ENCODE measurements around the gene MPZL1. TPM values are rescaled to one million over a fixed set of nuclear protein-coding genes. Genes with fewer than 3 reads are reported as not detected.

MPZL1 gene
- total and polyA plus RNA-seq, 7 experiments from 2014 or later: 4.8 to 25.3 (median 12.2) TPM

GRCh38 chr1:167690053-167690452, 31.7 kb upstream of the MPZL1 start:
- ATAC-seq (no peak), DNase-seq (no peak)
- peaks cover 10 to 30% (median 15%) of the 10 kb centered on the region in 7 donors for H3K4me1 Mint-ChIP-seq
- no peak overlapping the region for H3K4me3 ChIP-seq (ENCODE audit: low read length)
- no peaks in the 10 kb centered on the region for H3K4me1 ChIP-seq (ENCODE audit: control insufficient read depth in 2 of 2, insufficient read depth in 2 of 2, low read length in 2 of 2)
- peak overlapping the region in 3 of 9 donors; percentile 8 to 81 (median 51) for H3K27ac Mint-ChIP-seq
- no peak overlapping the region for H3K4me3 Mint-ChIP-seq
- CTCF ChIA-PET: interaction anchor here (0.7 to 1.5 kb wide), 4 partner anchors 8 to 89 kb away, joined by 3 to 12 read pairs (median 6); no protein-coding TSS in a partner anchor
- POLR2A ChIA-PET: interaction anchor here (1.1 kb wide), 1 partner anchor 89 kb away, joined by 4 read pairs; no protein-coding TSS in a partner anchor
- no peaks in the 10 kb centered on the region for H3K9me3 ChIP-seq (ENCODE audit: control insufficient read depth in 2 of 3, low read length in 3 of 3)
- H3K27ac ChIP-seq (ENCODE audit: low read depth, low read length): no peak overlapping the region
- H3K36me3 Mint-ChIP-seq: peaks cover 12 to 66% (median 44%) of the 10 kb centered on the region in 5 donors
- H3K27me3 ChIP-seq (ENCODE audit: control insufficient read depth in 2 of 2, insufficient read depth in 2 of 2, low read length in 2 of 2): no peaks in the 10 kb centered on the region
- H3K9me3 Mint-ChIP-seq: peaks cover 0 to 4% (median 0%) of the 10 kb centered on the region in 11 donors
- peaks cover 48 to 96% (median 58%) of the 10 kb centered on the region in 3 experiments for H3K36me3 ChIP-seq (ENCODE audit: control insufficient read depth in 2 of 3, insufficient read depth in 3 of 3, low read length in 3 of 3)
- no peaks in the 10 kb centered on the region for H3K27me3 Mint-ChIP-seq
- intact Hi-C loops (cut with micrococcal nuclease): no loop called here

GRCh38 chr1:167693425-167694045, 28.2 kb upstream of the MPZL1 start:
- H3K27ac Mint-ChIP-seq: peak overlapping the region in 6 of 9 donors; percentile 19 to 76 (median 56)
- POLR2A ChIA-PET: interaction anchor here (0.9 kb wide), 2 partner anchors 62 to 99 kb away, joined by 3 read pairs; no protein-coding TSS in a partner anchor
- peaks cover 0 to 15% (median 9%) of the 10 kb centered on the region in 7 donors for H3K4me1 Mint-ChIP-seq
- H3K9me3 Mint-ChIP-seq: peaks cover 0 to 6% (median 0%) of the 10 kb centered on the region in 11 donors
- Histone ChIP-seq H3K36me3 (ENCODE audit: control insufficient read depth in 2 of 3, insufficient read depth in 3 of 3, low read length in 3 of 3) (peaks cover 63 to 97% (median 78%) of the 10 kb centered on the region in 3 experiments), H3K4me1 (ENCODE audit: control insufficient read depth in 2 of 2, insufficient read depth in 2 of 2, low read length in 2 of 2) (no peaks in the 10 kb centered on the region), H3K4me3 (ENCODE audit: low read length) (no peak overlapping the region), H3K27ac (ENCODE audit: low read depth, low read length) (no peak overlapping the region), H3K27me3 (ENCODE audit: control insufficient read depth in 2 of 2, insufficient read depth in 2 of 2, low read length in 2 of 2) (no peaks in the 10 kb centered on the region), H3K9me3 (ENCODE audit: control insufficient read depth in 2 of 3, low read length in 3 of 3) (no peaks in the 10 kb centered on the region)
- H3K4me3 Mint-ChIP-seq: no peak overlapping the region
- no peak for DNase-seq
- CTCF ChIA-PET: no interaction called here
- ATAC-seq: no peak
- H3K36me3 Mint-ChIP-seq: peaks cover 13 to 71% (median 52%) of the 10 kb centered on the region in 5 donors
- intact Hi-C loops (cut with micrococcal nuclease): no loop called here
- no peaks in the 10 kb centered on the region for H3K27me3 Mint-ChIP-seq

GRCh38 chr1:167694691-167695090, 27.1 kb upstream of the MPZL1 start:
- H3K4me1 ChIP-seq (ENCODE audit: control insufficient read depth in 2 of 2, insufficient read depth in 2 of 2, low read length in 2 of 2): no peaks in the 10 kb centered on the region
- peak overlapping the region; percentile 3 to 79 (median 59) for H3K27ac Mint-ChIP-seq
- H3K4me3 Mint-ChIP-seq: no peak overlapping the region
- peaks cover 64 to 99% (median 79%) of the 10 kb centered on the region in 3 experiments for H3K36me3 ChIP-seq (ENCODE audit: control insufficient read depth in 2 of 3, insufficient read depth in 3 of 3, low read length in 3 of 3)
- H3K9me3 Mint-ChIP-seq: peaks cover 0 to 6% (median 0%) of the 10 kb centered on the region in 11 donors
- no peak for DNase-seq
- peaks cover 4 to 15% (median 9%) of the 10 kb centered on the region in 7 donors for H3K4me1 Mint-ChIP-seq
- H3K27me3 ChIP-seq (ENCODE audit: control insufficient read depth in 2 of 2, insufficient read depth in 2 of 2, low read length in 2 of 2): no peaks in the 10 kb centered on the region
- H3K27me3 Mint-ChIP-seq: no peaks in the 10 kb centered on the region
- no peak overlapping the region for H3K27ac ChIP-seq (ENCODE audit: low read depth, low read length)
- intact Hi-C loops (cut with micrococcal nuclease): no loop called here
- ChIA-PET POLR2A (interaction anchor here (0.5 kb wide), 1 partner anchor 20 kb away, joined by 4 read pairs; no protein-coding TSS in a partner anchor), CTCF (interaction anchor here (0.8 to 2.1 kb wide), 3 partner anchors 20 to 111 kb away, joined by 3 to 8 read pairs (median 3); no protein-coding TSS in a partner anchor)
- H3K4me3 ChIP-seq (ENCODE audit: low read length): no peak overlapping the region
- no peaks in the 10 kb centered on the region for H3K9me3 ChIP-seq (ENCODE audit: control insufficient read depth in 2 of 3, low read length in 3 of 3)
- peaks cover 11 to 72% (median 57%) of the 10 kb centered on the region in 5 donors for H3K36me3 Mint-ChIP-seq
- ATAC-seq: no peak

GRCh38 chr1:167695147-167695546, 26.6 kb upstream of the MPZL1 start:
- DNase-seq (no peak), ATAC-seq (no peak)
- peak overlapping the region in 6 of 9 donors; percentile 3 to 79 (median 60) for H3K27ac Mint-ChIP-seq
- H3K4me1 Mint-ChIP-seq: peaks cover 4 to 20% (median 9%) of the 10 kb centered on the region in 7 donors
- no peaks in the 10 kb centered on the region for H3K9me3 ChIP-seq (ENCODE audit: control insufficient read depth in 2 of 3, low read length in 3 of 3)
- no peaks in the 10 kb centered on the region for H3K27me3 Mint-ChIP-seq
- H3K9me3 Mint-ChIP-seq: peaks cover 0 to 6% (median 0%) of the 10 kb centered on the region in 11 donors
- H3K4me1 ChIP-seq (ENCODE audit: control insufficient read depth in 2 of 2, insufficient read depth in 2 of 2, low read length in 2 of 2): no peaks in the 10 kb centered on the region
- H3K4me3 ChIP-seq (ENCODE audit: low read length): no peak overlapping the region
- no peak overlapping the region for H3K27ac ChIP-seq (ENCODE audit: low read depth, low read length)
- no peak overlapping the region for H3K4me3 Mint-ChIP-seq
- peaks cover 64 to 99% (median 74%) of the 10 kb centered on the region in 3 experiments for H3K36me3 ChIP-seq (ENCODE audit: control insufficient read depth in 2 of 3, insufficient read depth in 3 of 3, low read length in 3 of 3)
- ChIA-PET CTCF (interaction anchor here (1.1 to 2.1 kb wide), 2 partner anchors 95 to 111 kb away, joined by 3 to 8 read pairs; no protein-coding TSS in a partner anchor), POLR2A (no interaction called here)
- no peaks in the 10 kb centered on the region for H3K27me3 ChIP-seq (ENCODE audit: control insufficient read depth in 2 of 2, insufficient read depth in 2 of 2, low read length in 2 of 2)
- intact Hi-C loops (cut with micrococcal nuclease): no loop called here
- peaks cover 15 to 72% (median 57%) of the 10 kb centered on the region in 5 donors for H3K36me3 Mint-ChIP-seq

GRCh38 chr1:167695756-167696561, 25.8 kb upstream of the MPZL1 start:
- Histone ChIP-seq H3K36me3 (ENCODE audit: control insufficient read depth in 2 of 3, insufficient read depth in 3 of 3, low read length in 3 of 3) (peaks cover 60 to 99% (median 66%) of the 10 kb centered on the region in 3 experiments), H3K9me3 (ENCODE audit: control insufficient read depth in 2 of 3, low read length in 3 of 3) (no peaks in the 10 kb centered on the region), H3K4me1 (ENCODE audit: control insufficient read depth in 2 of 2, insufficient read depth in 2 of 2, low read length in 2 of 2) (no peaks in the 10 kb centered on the region), H3K27ac (ENCODE audit: low read depth, low read length) (no peak overlapping the region), H3K4me3 (ENCODE audit: low read length) (no peak overlapping the region), H3K27me3 (ENCODE audit: control insufficient read depth in 2 of 2, insufficient read depth in 2 of 2, low read length in 2 of 2) (no peaks in the 10 kb centered on the region)
- DNase-seq (no peak), ATAC-seq (no peak)
- H3K4me1 Mint-ChIP-seq: peaks cover 4 to 20% (median 9%) of the 10 kb centered on the region in 7 donors
- ChIA-PET POLR2A (interaction anchor here (1.1 kb wide), 1 partner anchor 27 kb away, joined by 3 read pairs; no protein-coding TSS in a partner anchor), CTCF (interaction anchor here (2.1 kb wide), 1 partner anchor 96 kb away, joined by 8 read pairs; no protein-coding TSS in a partner anchor)
- H3K4me3 Mint-ChIP-seq: no peak overlapping the region
- H3K27ac Mint-ChIP-seq: peak overlapping the region in 5 of 9 donors; percentile 22 to 80 (median 59)
- peaks cover 0 to 6% (median 0%) of the 10 kb centered on the region in 11 donors for H3K9me3 Mint-ChIP-seq
- intact Hi-C loops (cut with micrococcal nuclease): no loop called here
- peaks cover 14 to 67% (median 51%) of the 10 kb centered on the region in 5 donors for H3K36me3 Mint-ChIP-seq
- H3K27me3 Mint-ChIP-seq: no peaks in the 10 kb centered on the region

GRCh38 chr1:167697667-167698141, 24.1 kb upstream of the MPZL1 start:
- Histone ChIP-seq H3K27ac (ENCODE audit: low read depth, low read length) (no peak overlapping the region), H3K36me3 (ENCODE audit: control insufficient read depth in 2 of 3, insufficient read depth in 3 of 3, low read length in 3 of 3) (peaks cover 48 to 93% (median 53%) of the 10 kb centered on the region in 3 experiments), H3K27me3 (ENCODE audit: control insufficient read depth in 2 of 2, insufficient read depth in 2 of 2, low read length in 2 of 2) (no peaks in the 10 kb centered on the region), H3K4me1 (ENCODE audit: control insufficient read depth in 2 of 2, insufficient read depth in 2 of 2, low read length in 2 of 2) (no peaks in the 10 kb centered on the region), H3K9me3 (ENCODE audit: control insufficient read depth in 2 of 3, low read length in 3 of 3) (no peaks in the 10 kb centered on the region), H3K4me3 (ENCODE audit: low read length) (no peak overlapping the region)
- ATAC-seq (peak; percentile 46), DNase-seq (no peak)
- Mint-ChIP-seq H3K9me3 (peaks cover 0 to 6% (median 0%) of the 10 kb centered on the region in 11 donors), H3K27me3 (no peaks in the 10 kb centered on the region), H3K4me1 (peaks cover 4 to 20% (median 10%) of the 10 kb centered on the region in 7 donors), H3K36me3 (peaks cover 10 to 69% (median 48%) of the 10 kb centered on the region in 5 donors), H3K27ac (peak overlapping the region in 4 of 9 donors; percentile 23 to 80 (median 52)), H3K4me3 (peak overlapping the region in 1 of 10 donors; percentile 48)
- ChIA-PET CTCF (interaction anchor here (0.8 kb wide), 1 partner anchor 10 kb away, joined by 3 read pairs; no protein-coding TSS in a partner anchor), POLR2A (interaction anchor here (1.0 to 1.3 kb wide), 3 partner anchors 10 to 97 kb away, joined by 3 to 9 read pairs (median 3); no protein-coding TSS in a partner anchor)
- intact Hi-C loops (cut with micrococcal nuclease): no loop called here
